SIG-M5 (cell line): ENCODE measurements around the gene HTR2C.
"Not testable (repeated sequence)": the region's sequence is repeated elsewhere in the genome, so short reads cannot be mapped to it uniquely, and the experiment has no call there.

ENCODE experiments used
- DNase-seq: peaks from one replicate; lab custom pipeline; 2025; lab: John Stamatoyannopoulos, UW

Gene HTR2C

DNA sequence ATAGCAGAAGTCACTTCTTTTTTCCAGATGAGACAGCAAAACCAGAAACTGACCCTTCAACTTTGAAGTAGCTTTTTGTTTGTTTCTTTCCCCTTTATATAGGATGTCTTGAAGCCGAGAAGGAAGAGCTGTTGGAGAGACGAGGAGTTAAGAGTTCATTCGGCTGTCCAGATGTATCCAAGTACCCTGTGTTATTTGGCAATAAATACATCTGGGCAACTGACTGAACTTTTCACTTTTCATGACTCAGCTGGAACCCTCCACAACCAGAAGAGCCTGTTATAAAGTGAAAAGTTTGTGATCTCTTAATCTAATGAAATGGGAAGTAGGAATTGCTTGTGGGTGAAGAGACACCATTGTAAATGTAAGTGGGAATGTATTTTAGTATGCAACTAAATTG is 131.2 kb downstream of the HTR2C start:
- no peak for DNase-seq

DNA sequence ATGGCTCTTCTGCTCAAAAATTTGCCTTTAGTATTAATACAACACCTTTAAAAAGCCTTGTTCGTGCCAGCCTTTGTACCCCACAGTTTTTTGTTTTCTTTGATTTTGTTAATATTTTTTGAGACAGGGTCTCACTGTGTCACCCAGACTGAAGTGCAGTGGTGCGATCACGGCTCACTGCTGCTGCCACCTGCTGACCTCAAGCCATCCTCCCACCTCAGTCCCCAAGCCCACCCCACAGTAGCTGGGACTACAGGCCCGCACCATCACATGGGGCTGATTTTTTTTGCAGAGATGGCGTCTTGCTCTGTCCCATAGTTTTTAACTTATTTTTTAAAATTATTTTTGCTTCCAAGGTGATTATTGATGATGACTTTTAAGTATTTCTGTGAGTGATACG is 134.0 kb downstream of the HTR2C start:
- DNase-seq = no peak

DNA sequence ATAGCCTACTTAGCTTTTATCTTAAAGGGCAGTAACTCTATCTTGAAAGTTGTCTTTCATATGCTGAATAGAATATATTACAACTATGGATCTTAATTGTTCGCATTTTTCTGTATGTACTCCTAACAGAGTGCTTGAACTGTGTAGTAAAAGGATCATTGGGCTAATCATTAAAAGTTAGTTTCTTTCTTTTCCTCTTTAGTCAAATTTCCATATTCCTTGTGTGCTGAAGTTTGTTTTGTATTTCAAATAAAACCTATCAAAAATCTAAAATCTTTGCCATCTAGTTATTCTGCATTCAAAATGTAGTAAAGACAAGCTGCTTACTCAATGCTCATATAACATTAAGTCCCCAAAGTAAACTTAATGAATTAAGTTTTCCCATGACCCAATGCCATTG is 182.7 kb downstream of the HTR2C start:
- no peak for DNase-seq

DNA sequence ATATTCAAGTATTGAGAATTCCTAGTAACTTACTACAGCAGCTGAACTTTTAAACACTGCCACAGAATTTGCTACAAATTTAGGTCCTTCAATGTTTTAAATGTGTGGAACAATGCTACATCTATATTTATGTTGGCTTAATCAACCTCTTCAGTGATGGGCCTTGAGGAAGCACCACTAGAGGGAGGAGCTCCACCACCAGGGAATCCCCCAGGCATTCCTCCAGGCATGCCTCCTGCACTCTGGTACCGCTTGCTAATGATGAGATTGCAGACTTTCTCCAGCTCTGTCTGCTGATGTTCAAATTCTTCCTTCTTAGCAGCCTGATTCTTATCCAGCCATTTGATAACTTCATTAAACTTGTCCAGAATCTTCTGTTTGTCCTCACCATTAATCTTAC is 190.8 kb downstream of the HTR2C start:
- DNase-seq = no peak

DNA sequence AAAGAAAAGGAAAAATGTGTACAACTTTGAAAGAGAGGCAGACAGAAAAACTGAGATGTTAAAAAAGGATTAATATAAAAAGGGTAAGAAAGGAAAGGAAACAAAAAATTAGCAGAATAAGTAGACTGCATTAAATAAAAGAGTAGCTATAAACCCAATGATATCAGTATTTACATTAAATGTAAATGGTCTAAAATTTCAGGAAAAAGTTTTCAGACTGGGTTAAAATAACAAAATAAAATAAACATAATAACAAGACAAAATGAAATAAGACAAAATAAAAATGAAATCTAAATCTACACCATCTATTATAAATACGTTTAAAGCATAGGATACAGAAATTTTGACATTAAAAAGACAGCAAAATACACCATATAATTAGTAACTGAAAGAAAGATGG is 199.0 kb downstream of the HTR2C start:
- no peak for DNase-seq

DNA sequence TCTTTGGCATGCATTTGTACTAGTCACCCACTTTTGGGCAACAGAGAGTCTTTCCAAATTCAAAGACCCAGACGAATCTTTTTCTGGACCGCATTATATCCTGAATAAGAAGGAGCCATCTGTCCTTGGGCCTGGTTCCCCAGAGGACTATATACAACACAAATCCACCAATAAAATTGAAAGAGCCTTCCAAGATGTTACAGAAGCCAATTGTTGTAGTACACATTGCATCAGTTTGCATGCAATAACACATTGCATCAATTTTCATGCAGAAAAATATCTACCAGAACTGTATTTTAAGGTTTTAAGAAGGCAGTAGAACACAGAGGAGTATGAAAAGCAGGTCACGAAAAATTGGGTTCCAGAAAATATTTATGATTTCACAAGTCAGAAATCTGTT is 203.2 kb downstream of the HTR2C start:
- DNase-seq = no peak

DNA sequence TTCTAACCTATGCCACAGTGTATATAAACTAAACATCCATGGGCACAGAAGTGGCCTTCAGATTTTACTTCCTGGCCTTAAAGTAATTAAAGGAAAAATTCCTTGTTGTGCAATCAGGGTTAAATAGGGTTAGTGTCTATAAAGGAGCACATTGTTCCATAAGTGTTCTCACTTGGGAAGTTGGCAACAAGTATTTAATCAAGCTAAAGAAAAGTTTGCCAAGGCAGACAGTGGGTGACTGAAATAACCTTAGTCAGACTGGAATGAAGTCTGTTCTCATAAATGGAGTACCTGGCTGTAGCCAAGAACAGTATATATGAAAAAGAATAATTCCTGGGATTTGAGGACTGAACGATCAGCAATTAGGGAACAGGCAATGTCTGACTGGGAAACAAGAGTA is 213.6 kb downstream of the HTR2C start:
- DNase-seq = no peak

DNA sequence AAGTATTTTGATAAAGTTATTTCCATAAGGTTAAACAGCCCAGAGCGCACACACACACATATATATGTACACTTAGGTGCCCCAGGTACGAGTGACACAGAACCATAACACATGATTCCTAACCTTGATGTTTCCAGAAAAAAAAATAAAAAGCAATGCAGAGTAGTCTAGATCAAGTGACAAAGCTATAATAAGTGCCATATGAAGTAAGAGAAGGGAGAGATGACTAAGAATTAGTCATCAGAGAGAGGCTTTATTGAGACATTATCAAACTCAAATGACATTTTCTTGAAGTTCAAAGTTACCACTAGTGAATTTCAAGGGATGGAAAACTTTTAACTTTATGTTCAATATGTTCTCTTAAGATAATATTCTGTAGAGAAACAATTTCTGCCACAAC is 215.0 kb downstream of the HTR2C start:
- DNase-seq = no peak

DNA sequence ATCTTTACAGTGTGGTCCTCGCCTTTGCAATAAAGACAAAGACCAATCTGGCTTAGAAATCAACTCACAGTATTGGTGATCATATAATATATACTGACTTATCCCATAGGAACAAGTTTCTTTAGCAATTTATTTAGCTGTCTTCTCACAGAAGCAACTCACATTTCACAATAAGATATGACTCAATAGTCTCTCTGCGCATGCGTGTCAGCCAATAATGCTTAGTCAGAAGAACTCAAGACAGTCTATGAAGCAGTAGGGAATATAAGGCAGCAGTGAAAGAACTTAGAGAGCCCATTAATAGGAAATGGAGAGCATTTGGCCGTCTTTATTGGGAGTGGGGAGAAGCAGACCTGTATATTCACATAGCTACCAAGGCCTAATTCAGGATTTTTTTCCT is 216.8 kb downstream of the HTR2C start:
- no peak for DNase-seq

DNA sequence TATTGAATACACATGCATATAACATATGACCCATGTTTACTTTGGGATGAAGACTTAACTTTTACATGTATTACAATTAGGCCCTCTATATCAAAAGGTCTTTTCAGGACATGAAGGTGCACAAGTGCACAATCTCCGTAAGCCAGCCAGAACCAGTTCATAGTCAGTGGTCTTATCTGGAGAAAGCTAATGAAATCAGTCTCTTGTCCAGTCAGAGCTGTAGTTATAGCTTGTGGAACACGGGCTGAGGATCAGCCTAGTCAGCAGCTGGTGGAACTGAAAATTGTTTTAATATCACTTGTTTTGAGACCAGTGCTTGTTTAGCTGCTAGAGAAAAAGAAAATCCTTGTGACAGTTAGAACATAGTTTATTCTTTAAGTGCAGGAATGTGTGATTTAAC is 235.6 kb downstream of the HTR2C start:
- DNase-seq = no peak

DNA sequence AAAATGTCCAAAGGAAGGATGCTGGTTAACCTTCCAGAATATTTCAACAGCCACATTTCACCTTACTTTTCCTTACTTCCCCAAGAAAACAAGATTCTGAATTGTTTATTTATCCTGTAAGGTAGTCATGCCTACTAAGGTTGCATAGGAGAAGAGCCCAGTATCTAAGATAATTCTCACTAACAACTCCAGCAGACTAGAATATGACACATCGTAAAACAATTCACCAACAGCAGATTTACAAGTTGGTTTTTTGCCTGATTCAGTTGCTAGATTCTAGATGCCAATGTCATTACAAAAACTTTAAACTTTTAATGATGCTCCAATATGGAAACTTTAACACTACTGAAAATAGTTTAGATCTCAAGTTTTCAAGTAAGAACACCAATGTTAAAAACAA is 257.2 kb downstream of the HTR2C start:
- no peak for DNase-seq

DNA sequence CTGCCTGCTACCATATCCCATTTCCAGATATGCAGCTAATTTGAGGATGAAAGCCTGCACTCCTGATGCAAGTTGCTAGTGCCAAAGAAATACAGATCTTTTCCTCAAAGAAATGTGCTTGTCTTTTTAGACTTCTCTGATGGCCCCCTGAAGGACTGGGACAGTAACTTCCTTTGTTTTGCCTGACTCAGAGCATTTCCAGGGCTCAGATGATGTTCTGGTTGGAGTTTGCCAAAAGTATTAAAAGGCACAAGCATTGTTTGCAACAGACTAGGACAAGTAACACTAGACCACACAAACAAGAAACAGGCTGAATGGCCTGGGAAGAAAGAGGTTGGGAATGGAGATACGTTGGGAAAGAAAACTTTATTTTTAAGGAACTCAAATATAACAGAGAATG is 258.3 kb downstream of the HTR2C start:
- no peak for DNase-seq

DNA sequence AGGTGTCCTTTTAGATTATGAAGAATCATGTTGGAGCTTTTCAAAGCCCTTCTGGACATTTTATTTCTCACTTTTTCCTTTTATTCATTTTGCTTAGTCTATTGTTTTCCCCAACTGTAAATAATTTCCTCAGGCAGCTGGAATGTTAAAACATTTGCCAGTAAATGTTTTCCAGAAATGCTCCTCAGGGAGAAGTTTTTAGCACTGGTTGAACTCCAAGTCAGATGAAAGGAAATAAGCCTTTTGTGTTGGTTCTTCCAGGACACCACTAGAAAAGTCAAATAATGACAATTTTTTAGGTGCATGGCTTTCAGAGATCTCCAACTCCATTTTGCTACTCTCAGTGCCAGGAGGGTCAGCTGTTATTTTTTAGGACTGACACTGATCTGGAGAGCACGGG is 305.6 kb downstream of the HTR2C start:
- no peak for DNase-seq

DNA sequence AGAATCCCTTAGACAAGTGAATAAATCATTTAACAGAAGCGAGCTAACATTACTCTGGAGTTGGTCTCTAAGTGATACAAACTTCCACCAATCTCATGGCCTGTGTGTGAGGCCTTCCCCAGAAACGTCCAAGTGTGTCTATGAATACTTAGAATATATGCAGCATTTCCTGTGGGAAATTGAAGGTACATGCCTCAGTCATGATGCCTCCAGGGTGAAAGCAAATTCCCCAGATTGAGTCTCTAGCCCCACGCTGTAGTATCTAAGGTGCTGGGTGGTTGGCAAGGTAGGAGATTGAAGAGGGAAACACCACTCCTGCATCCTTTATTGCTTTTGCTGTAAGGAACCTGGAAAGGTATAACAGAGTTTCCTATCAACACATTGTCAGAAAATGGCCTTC is 319.7 kb downstream of the HTR2C start:
- DNase-seq = no peak

DNA sequence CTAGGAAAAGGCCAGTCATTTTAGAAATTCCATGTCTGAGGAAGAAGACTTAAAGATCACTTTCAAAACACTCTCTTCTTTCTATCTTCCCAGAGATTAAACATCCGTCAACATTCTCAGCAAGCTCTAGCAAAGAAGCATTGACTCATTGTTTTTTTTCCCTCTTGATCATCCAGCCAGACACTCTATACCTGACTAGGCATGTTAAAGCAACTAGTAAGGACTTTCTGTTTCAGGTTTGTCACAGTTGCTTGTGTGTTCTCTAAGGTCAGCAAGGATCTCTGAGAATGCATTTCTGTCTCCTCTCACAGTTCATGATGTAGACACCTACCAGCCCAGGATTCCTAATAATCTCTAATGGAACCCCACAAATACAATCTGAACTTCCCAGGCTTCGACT is 321.4 kb downstream of the HTR2C start:
- no peak for DNase-seq

DNA sequence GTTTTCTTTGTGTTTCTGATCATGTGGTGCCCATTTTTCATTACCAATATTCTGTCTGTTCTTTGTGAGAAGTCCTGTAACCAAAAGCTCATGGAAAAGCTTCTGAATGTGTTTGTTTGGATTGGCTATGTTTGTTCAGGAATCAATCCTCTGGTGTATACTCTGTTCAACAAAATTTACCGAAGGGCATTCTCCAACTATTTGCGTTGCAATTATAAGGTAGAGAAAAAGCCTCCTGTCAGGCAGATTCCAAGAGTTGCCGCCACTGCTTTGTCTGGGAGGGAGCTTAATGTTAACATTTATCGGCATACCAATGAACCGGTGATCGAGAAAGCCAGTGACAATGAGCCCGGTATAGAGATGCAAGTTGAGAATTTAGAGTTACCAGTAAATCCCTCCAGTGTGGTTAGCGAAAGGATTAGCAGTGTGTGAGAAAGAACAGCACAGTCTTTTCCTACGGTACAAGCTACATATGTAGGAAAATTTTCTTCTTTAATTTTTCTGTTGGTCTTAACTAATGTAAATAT is 323.2 kb downstream of the HTR2C start:
- no peak for DNase-seq

DNA sequence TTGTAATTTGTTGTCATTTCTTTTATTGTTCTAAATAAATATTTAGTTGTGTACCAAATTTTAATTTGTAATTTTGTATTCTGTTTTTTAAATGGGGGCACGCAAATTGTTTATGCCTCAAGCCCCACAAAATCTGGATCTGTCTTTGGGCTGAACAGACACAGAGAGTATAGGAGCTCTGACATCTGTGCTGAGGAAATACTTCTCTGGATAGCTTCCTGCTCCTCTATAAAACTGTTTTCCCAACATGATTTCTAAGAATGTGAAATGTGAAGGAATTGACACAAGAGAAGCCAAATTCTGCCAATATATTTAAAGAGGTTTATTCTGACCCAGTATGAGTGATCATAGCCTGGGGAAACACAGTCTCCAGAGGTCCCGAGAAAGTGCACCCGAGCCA is 340.5 kb downstream of the HTR2C start:
- DNase-seq = no peak

DNA sequence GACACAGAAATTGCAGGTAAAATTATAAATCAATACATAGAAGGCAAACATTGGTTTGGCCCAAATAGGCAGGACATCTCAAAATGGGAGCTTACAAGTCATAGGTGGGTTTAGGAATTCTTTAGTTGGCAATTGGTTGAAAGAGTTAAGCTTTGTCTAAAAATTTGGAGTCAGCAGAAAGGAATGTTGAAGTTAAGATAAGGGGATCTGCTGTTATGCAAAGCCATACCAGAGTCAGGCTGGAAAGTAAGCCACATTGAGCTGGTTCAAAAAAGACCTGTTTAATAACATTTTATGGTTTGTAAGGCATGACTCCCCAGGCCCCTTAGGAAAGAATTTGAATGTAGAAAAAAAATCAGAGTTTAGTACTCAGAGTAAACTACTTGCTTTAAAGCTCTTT is 341.0 kb downstream of the HTR2C start:
- DNase-seq = no peak

DNA sequence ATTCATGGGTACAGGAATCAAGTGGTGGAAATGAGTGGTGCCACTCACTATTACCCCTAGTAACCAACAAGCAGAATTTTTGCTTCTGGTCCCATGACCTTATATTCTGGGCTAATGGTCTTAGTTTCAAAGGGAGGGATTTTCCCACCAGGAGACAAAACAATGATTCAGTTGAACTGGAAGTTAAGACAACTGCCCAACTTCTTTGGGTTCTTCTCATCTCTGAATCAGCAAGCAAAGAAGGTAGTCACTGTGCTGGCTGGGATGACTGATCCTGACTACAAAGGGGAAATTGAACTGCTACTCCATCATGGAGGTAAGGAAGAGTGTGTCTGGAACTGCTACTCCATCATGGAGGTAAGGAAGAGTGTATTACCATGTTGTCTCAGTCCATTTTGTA is 346.3 kb downstream of the HTR2C start:
- no peak for DNase-seq

DNA sequence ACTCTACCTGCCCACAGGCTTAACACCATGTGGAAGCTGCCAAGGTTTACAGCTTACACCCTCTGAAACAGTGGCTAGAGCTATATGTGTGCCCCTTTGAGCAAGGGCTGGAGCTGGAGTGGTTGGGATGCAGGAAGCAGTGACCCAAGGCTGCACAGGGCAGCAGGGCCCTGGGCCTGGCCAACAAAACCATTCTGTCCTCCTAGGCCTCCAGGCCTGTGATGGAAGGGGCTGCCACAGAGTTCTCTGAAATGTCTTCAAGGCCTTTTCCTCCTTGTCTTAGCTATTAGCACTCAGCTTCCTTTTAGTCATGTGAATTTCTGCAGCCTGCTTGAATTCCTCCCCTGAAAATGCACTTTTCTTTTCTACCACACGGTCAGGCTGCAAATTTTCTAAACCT is 348.7 kb downstream of the HTR2C start:
- no peak for DNase-seq

DNA sequence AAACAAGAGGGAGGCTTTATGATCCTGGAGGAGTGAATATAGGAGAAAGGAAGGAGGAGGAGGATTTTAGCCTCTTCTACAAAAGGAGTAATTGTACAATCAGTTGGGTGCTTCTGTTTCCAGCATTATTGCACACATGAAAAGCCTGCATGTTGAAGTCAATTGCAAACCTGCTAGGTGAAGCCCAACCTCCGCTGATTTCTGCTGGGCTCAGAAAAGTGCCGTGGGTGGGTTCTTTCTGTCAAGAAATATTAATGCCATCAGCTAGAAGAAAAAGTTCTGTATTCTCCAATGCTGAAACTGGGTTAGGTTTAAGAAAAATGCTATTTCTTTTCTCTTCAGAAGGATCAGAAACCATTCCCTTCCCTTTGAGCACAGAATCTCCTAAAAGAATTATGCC is 349.4 kb downstream of the HTR2C start:
- DNase-seq = not testable (repeated sequence)

DNA sequence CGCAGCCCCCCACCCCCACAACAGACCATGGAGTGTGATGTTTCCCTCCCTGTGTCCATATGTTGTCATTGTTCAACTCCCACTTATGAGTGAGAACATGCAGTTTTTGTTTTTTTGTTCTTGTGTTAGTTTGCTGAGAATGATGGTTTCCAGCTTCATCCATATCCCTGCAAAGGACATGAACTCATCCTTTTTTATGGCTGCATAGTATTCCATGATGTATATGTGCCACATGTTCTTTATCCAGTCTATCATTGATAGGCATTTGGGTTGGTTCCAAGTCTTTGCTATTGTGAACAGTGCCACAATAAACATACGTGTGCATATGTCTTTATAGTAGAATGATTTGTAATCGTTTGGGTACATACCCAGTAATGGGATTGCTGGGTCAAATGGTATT is 353.2 kb downstream of the HTR2C start:
- DNase-seq = not testable (repeated sequence)

DNA sequence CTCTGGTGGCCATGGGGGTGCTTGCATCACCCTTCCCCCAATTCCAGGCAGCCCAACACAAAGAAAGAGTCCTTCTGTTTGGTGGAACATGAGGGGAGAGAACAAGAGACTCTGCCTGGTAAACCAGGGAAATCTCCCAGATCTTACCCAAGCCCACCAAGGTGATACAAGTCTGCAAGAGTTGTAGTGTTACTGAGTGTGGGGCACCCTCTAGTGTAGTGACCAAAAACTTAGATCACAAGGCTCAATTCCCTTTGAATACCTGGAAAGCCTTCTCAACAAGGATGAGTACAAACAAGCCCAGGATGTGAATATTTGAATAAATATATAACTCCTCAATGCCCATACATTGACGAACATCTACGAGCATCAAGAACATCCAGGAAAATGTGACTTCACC is 368.8 kb downstream of the HTR2C start:
- DNase-seq = no peak
